ENCODE results near the gene ERC2.

GRCh38 chr3:55678546-55679216 lies 789.6 kb downstream of the ERC2 start:
- no peak for TF ChIP-seq TAF1 (IDR thresholded peaks at IDR 0.05; ENCODE audit: low read depth, low read length)
- TF ChIP-seq SPI1 (IDR thresholded peaks at IDR 0.05; ENCODE audit: low read depth, low read length): no peak
- no peak for TF ChIP-seq POLR2AphosphoS5 (IDR thresholded peaks at IDR 0.05; ENCODE audit: low read depth, low read length)
- no peak for TF ChIP-seq POLR2A (IDR thresholded peaks at IDR 0.05; ENCODE audit: low read depth, low read length)
